Upper lobe of left lung (tissue), 6 donors: ENCODE data around the gene CERS6. TPM values are rescaled to one million over a fixed set of nuclear protein-coding genes. Genes with fewer than 3 reads are reported as not detected.
A peak's percentile ranks its signal among the peaks of the same experiment; 100 is the strongest.

ENCODE experiments used
- ATAC-seq, 2 donors: fragments of 200-7000 bp; cut with Tn5 transposase; one replicate each; pipeline ENCODE4 v1.9.1; 2022; ENCODE audit warnings: mild to moderate bottlenecking in 2 of 2, moderate library complexity in 2 of 2; ENCODE audit not compliant: low FRiP score in 2 of 2
- DNase-seq, 2 donors: peaks; one replicate each; pipeline ENCODE4 v3.0.0-alpha.2; 2019 to 2020
- H3K27ac ChIP-seq, 4 donors: fragments of 200-600 bp; sonication (generic); one replicate each; pipeline ENCODE4 v1.5.1; 2016 to 2019
- H3K27me3 ChIP-seq, 4 donors: fragments of 200-600 bp; sonication (generic); one replicate each; pipeline ENCODE4 v1.5.1; 2017 to 2019
- H3K36me3 ChIP-seq, 4 donors: fragments of 200-600 bp; sonication (generic); one replicate each; pipeline ENCODE4 v1.5.1; 2016 to 2019
- H3K4me1 ChIP-seq, 4 donors: fragments of 200-600 bp; sonication (generic); one replicate each; pipeline ENCODE4 v1.5.1; 2018 to 2019
- H3K4me3 ChIP-seq, 4 donors: fragments of 200-600 bp; sonication (generic); one replicate each; pipeline ENCODE4 v1.5.1; 2017 to 2019; ENCODE audit warnings: mild to moderate bottlenecking in 2 of 4, moderate library complexity in 1 of 4
- H3K9me3 ChIP-seq, 4 donors: fragments of 200-600 bp; sonication (generic); one replicate each; pipeline ENCODE4 v1.5.1; 2018 to 2019
- EP300 ChIP-seq, 4 donors: sonication (generic); formaldehyde crosslinking; IDR thresholded peaks; one replicate each; pipeline ENCODE4 v1.5.1; 2017; ENCODE audit warnings: antibody characterized with exemption in 4 of 4, control low read depth in 2 of 4
- POLR2A ChIP-seq, 4 donors: fragments of 450-650 bp; IDR thresholded peaks; one replicate each; pipeline ENCODE4 v1.5.1; 2016 to 2017; ENCODE audit warnings: antibody characterized with exemption in 4 of 4, mild to moderate bottlenecking in 2 of 4
- POLR2AphosphoS5 ChIP-seq, 2 donors: sonication (generic); formaldehyde crosslinking; IDR thresholded peaks; one replicate each; pipeline ENCODE4 v1.5.1; 2017; ENCODE audit warnings: antibody characterized with exemption in 2 of 2
- WGBS, 2 donors: methylation state at CpG; one replicate each; pipeline ENCODE4 v1.1.5; 2017 to 2018; 5-methylcytosine and 5-hydroxymethylcytosine counted together
- total RNA-seq, 6 donors: library from RNA; depleted of rRNA in 4 of 6; stranded (reverse); fragments of >200 nt in 4 of 6; gene quantifications; one replicate each; pipeline versions ENCODE4 v1.1.0 to v1.2.1, GENCODE V29; 2016 to 2021
- TF ChIP-seq, protein P1 (sequence below), 6 experiments: fragments of 450-650 bp in 4 of 6; fragments of 200-600 bp in 2 of 6; sonication (generic) in 2 of 6; IDR thresholded peaks; one replicate each; pipeline ENCODE4 v1.5.1; 2016 to 2019; ENCODE audit warnings: antibody characterized with exemption in 6 of 6
- donor health status: DM: no; HTN: no; CAD: no; lungs with moderate emphysema.
- donor health status: DM: no; HTN: yes; CAD: no; lungs with severe emphysema.

The CERS6 gene
- total RNA-seq, 6 donors from 2014 or later: 7.3 to 24.7 (median 16.6) TPM

DNA sequence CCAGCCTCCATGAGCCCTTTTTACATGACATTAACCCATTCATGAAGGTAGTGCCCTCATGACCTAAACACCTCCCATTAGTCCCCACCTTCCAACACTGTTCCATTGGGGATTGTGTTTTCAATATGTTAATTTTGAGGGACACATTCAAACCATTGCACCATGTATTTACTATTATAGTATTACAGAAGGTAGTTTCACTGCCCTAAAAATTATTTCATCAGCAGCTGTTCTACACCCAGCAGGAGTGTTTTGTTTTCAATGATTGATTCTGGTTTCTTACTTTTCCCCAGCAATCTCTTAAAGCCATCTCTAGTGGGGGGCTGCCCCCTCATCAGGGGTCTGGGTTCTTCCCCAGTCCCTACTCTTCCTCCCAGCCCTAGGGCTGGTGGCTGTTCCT is 71.9 kb downstream of the CERS6 start:
- H3K36me3 ChIP-seq: no peaks in the 10 kb centered on the region
- ATAC-seq: no peak
- no peaks in the 10 kb centered on the region for H3K9me3 ChIP-seq
- no peak overlapping the region for H3K4me3 ChIP-seq
- no peaks in the 10 kb centered on the region for H3K27me3 ChIP-seq
- no peak overlapping the region for H3K27ac ChIP-seq
- no peak for DNase-seq
- TF ChIP-seq EP300 (IDR thresholded peaks at IDR 0.05) (no peak), POLR2A (IDR thresholded peaks at IDR 0.05) (no peak), POLR2AphosphoS5 (IDR thresholded peaks at IDR 0.05) (no peak)
- TF ChIP-seq, protein P1, sequence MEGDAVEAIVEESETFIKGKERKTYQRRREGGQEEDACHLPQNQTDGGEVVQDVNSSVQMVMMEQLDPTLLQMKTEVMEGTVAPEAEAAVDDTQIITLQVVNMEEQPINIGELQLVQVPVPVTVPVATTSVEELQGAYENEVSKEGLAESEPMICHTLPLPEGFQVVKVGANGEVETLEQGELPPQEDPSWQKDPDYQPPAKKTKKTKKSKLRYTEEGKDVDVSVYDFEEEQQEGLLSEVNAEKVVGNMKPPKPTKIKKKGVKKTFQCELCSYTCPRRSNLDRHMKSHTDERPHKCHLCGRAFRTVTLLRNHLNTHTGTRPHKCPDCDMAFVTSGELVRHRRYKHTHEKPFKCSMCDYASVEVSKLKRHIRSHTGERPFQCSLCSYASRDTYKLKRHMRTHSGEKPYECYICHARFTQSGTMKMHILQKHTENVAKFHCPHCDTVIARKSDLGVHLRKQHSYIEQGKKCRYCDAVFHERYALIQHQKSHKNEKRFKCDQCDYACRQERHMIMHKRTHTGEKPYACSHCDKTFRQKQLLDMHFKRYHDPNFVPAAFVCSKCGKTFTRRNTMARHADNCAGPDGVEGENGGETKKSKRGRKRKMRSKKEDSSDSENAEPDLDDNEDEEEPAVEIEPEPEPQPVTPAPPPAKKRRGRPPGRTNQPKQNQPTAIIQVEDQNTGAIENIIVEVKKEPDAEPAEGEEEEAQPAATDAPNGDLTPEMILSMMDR (IDR thresholded peaks at IDR 0.05): no peak
- peaks cover 0 to 20% (median 14%) of the 10 kb centered on the region in 4 donors for H3K4me1 ChIP-seq

DNA sequence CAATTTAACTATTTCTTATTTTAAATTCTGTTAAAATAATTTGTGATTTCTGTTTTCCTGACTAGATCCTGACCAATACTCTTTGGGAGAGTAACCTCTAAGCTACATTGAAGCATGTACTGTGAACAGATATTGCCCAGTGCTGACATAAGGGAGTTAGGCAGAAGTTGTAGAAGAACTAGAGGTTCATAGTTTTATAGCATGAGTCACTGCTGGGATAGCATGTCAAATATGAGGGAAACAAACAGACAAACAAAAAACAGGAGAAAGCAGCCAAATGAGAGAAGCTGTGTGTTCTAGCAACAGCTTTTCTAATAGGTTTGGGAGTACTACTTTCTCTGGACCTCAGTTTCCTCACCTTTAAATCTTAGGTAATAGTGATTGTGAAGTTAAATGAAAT is 72.4 kb downstream of the CERS6 start:
- TF ChIP-seq POLR2AphosphoS5 (IDR thresholded peaks at IDR 0.05): no peak
- TF ChIP-seq POLR2A (IDR thresholded peaks at IDR 0.05): no peak
- TF ChIP-seq, protein P1 (IDR thresholded peaks at IDR 0.05): no peak
- TF ChIP-seq EP300 (IDR thresholded peaks at IDR 0.05): no peak

DNA sequence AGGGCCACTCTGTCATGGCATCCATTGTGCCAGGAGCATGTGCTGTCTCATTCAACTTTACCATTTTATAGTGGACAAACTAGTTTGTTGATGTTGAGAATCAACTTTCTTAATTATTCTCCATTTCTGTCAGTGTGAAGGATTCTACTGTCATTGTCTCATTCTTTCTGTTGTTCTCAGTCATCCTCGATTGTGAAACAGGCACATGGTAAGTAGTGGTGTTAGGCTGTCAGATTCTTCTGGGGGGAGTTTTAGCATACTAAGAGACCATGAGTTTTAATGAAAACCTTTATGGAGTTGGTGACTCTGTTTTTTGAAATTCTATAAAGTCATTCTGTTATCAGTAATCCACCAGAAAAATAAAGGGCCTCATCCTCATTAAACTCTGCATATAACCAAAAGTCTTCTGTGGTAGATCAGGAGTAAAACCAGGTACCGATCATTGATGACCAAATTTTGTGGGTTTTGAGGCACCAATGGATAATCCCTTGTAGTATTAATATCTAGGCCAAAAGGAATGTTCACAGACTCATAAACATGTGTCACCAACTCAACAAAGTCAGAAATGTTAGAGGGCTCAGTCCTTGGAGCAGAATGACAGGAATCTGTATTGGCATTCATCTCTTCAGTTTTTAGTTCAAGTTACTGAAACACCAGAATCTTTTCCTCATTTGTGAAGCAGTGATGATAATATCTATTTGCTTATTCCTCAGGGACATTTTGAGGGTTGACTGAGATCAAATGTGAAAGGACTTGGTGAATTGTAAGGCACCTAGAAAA is 73.2 kb downstream of the CERS6 start:
- 88 to 95% methylated on average over 2 of the region's 2 CpGs for WGBS, 2 donors
- Histone ChIP-seq H3K9me3 (no peaks in the 10 kb centered on the region), H3K27ac (peak overlapping the region in 1 of 4 donors; percentile 10), H3K4me1 (peaks cover 0 to 20% (median 14%) of the 10 kb centered on the region in 4 donors), H3K36me3 (no peaks in the 10 kb centered on the region), H3K27me3 (no peaks in the 10 kb centered on the region), H3K4me3 (no peak overlapping the region)
- ATAC-seq (no peak), DNase-seq (no peak)
- TF ChIP-seq, protein P1 (IDR thresholded peaks at IDR 0.05): no peak
- TF ChIP-seq EP300 (IDR thresholded peaks at IDR 0.05) (no peak), POLR2A (IDR thresholded peaks at IDR 0.05) (no peak), POLR2AphosphoS5 (IDR thresholded peaks at IDR 0.05) (no peak)

More for the DNA sequence above, 72.4 kb downstream of the CERS6 start:
- DNase-seq (no peak), ATAC-seq (no peak)
- Histone ChIP-seq H3K36me3 (no peaks in the 10 kb centered on the region), H3K4me1 (peaks cover 0 to 20% (median 14%) of the 10 kb centered on the region in 4 donors), H3K9me3 (no peaks in the 10 kb centered on the region), H3K27ac (no peak overlapping the region), H3K27me3 (no peaks in the 10 kb centered on the region), H3K4me3 (no peak overlapping the region)

DNA sequence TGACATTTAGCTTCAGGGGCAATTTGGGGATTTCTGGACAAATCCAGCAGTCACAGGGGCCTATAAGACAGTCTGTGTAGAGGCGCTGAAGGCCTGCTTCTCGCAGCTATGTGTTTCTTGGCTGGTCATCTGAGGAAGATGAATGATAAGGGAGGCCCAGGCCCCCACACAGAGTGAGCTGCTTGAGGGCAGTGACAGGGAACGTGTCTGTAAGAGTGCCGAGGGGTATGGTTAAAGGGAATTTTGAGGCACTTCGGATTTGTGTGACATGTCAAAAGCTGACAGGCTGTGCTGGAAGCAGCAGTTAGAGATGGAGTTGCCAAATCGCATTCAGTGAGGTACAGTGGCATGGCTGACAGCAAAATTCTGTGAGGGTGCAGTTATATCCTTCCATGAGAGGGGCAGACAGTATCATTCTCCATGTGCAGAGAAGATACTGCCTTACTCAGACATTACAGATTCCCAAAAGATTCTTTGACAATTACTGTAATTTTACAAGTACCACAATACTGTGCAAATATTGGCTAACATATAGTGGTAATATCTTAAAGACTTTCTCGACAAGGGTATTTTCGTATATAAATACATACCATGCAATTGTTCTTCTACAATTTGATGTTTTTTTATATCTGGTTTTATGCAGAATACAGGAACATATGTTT is 74.0 kb downstream of the CERS6 start:
- H3K9me3 ChIP-seq: no peaks in the 10 kb centered on the region
- DNase-seq (no peak), ATAC-seq (peak; percentile 7 to 26)
- TF ChIP-seq EP300 (IDR thresholded peaks at IDR 0.05): no peak
- TF ChIP-seq POLR2A (IDR thresholded peaks at IDR 0.05): no peak
- no peak for TF ChIP-seq POLR2AphosphoS5 (IDR thresholded peaks at IDR 0.05)
- TF ChIP-seq, protein P1 (IDR thresholded peaks at IDR 0.05): no peak
- peaks cover 0 to 20% (median 14%) of the 10 kb centered on the region in 4 donors for H3K4me1 ChIP-seq
- H3K4me3 ChIP-seq: no peak overlapping the region
- H3K27me3 ChIP-seq: no peaks in the 10 kb centered on the region
- 81% methylated on average over 8 of the region's 8 CpGs for WGBS, 2 donors
- peak overlapping the region in 1 of 4 donors; percentile 10 for H3K27ac ChIP-seq
- H3K36me3 ChIP-seq: no peaks in the 10 kb centered on the region
